ENCODE data around the gene RPL36AL. TPM values are rescaled to one million over a fixed set of nuclear protein-coding genes. Genes with fewer than 3 reads are reported as not detected.
A peak's percentile ranks its signal among the peaks of the same experiment; 100 is the strongest.

The RPL36AL gene
- total and polyA plus RNA-seq, 2 of the 4 experiments (the other 2 are of a cell fraction), result 129 to 313 TPM

DNA sequence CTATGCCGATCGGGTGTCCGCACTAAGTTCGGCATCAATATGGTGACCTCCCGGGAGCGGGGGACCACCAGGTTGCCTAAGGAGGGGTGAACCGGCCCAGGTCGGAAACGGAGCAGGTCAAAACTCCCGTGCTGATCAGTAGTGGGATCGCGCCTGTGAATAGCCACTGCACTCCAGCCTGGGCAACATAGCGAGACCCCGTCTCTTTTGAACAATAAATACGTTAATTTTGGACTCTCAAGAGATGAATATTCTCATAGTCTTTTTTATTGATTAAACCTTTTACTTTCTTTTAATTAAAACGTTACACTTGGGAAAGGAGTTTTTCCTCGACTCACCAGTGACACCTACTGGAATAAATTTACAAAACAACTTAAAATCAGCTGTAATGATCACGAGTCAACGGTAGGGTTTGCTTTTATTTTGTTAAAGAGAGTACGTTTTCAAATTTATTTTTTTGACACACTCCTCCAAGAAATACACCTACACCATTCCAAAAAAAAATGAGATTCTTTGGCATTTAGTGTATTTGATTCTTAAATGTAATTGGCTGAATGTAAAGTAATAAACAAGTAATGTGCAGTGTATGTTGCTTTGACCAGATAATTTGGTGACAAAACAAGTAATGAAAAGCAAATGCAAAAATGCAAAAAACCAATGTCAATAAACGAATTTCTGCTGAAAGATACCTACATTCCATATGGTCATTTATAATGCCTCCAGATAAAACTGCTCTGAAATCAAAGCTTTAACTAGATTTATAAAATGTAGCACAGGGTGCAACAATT lies 33.6 kb downstream of the RPL36AL start:
- Histone ChIP-seq H3K9me1 (ENCODE audit: insufficient read depth, low read length) (peaks cover 12% of the 10 kb centered on the region), H3K9ac (ENCODE audit: low read depth, low read length) (no peak overlapping the region; the same call in 1 of the 2 replicates)
- peak; percentile 82 for DNase-seq
- no peak for TF ChIP-seq POLR2A (IDR thresholded peaks at IDR 0.05; ENCODE audit: low read depth, low read length)
- TF ChIP-seq BHLHE40 (IDR thresholded peaks at IDR 0.05; ENCODE audit: low read depth, low read length), result peak; percentile 35; the same call in 1 of the 2 replicates
- TF ChIP-seq RAD21 (IDR thresholded peaks at IDR 0.05; ENCODE audit: low read length), result peak; percentile 49
- no peak; the same call in 1 of the 2 replicates for TF ChIP-seq MAZ (IDR thresholded peaks at IDR 0.05; ENCODE audit: borderline replicate concordance, low read depth, low read length)
- TF ChIP-seq, protein P1, sequence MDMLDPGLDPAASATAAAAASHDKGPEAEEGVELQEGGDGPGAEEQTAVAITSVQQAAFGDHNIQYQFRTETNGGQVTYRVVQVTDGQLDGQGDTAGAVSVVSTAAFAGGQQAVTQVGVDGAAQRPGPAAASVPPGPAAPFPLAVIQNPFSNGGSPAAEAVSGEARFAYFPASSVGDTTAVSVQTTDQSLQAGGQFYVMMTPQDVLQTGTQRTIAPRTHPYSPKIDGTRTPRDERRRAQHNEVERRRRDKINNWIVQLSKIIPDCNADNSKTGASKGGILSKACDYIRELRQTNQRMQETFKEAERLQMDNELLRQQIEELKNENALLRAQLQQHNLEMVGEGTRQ (IDR thresholded peaks at IDR 0.05; ENCODE audit: low read depth, low read length), result no peak
- TF ChIP-seq, protein P2, sequence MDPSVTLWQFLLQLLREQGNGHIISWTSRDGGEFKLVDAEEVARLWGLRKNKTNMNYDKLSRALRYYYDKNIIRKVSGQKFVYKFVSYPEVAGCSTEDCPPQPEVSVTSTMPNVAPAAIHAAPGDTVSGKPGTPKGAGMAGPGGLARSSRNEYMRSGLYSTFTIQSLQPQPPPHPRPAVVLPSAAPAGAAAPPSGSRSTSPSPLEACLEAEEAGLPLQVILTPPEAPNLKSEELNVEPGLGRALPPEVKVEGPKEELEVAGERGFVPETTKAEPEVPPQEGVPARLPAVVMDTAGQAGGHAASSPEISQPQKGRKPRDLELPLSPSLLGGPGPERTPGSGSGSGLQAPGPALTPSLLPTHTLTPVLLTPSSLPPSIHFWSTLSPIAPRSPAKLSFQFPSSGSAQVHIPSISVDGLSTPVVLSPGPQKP (IDR thresholded peaks at IDR 0.05; ENCODE audit: borderline replicate concordance, low read depth, low read length), result no peak
- no peak for TF ChIP-seq MXI1 (IDR thresholded peaks at IDR 0.05; ENCODE audit: borderline replicate concordance, low read depth, low read length)
- no peak for TF ChIP-seq NFE2L2 (IDR thresholded peaks at IDR 0.05; ENCODE audit: low read depth, low read length)
- TF ChIP-seq FOS (IDR thresholded peaks at IDR 0.05; ENCODE audit: low read depth, low read length), result peak; percentile 84
- TF ChIP-seq CHD1 (IDR thresholded peaks at IDR 0.05; ENCODE audit: low read depth, low read length), result no peak; the same call in 1 of the 2 replicates
- TF ChIP-seq MAFK (IDR thresholded peaks at IDR 0.05; ENCODE audit: low read depth, low read length), result no peak
- no peak for TF ChIP-seq CEBPB (IDR thresholded peaks at IDR 0.05; ENCODE audit: low read depth, low read length)
- TF ChIP-seq, protein P3, sequence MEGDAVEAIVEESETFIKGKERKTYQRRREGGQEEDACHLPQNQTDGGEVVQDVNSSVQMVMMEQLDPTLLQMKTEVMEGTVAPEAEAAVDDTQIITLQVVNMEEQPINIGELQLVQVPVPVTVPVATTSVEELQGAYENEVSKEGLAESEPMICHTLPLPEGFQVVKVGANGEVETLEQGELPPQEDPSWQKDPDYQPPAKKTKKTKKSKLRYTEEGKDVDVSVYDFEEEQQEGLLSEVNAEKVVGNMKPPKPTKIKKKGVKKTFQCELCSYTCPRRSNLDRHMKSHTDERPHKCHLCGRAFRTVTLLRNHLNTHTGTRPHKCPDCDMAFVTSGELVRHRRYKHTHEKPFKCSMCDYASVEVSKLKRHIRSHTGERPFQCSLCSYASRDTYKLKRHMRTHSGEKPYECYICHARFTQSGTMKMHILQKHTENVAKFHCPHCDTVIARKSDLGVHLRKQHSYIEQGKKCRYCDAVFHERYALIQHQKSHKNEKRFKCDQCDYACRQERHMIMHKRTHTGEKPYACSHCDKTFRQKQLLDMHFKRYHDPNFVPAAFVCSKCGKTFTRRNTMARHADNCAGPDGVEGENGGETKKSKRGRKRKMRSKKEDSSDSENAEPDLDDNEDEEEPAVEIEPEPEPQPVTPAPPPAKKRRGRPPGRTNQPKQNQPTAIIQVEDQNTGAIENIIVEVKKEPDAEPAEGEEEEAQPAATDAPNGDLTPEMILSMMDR (conservative IDR thresholded peaks at IDR 0.05; ENCODE audit: low read depth, low read length), result peak; percentile 99
- TF ChIP-seq RFX5 (IDR thresholded peaks at IDR 0.05; ENCODE audit: low read depth, low read length), result no peak

More for the DNA sequence above, 33.6 kb downstream of the RPL36AL start:
- BruUV-seq (replicated peaks), result no TSS peak
- ChIA-PET CTCF (interaction anchor here (1.0 to 2.0 kb wide), 2 partner anchors 12 to 21 kb away, joined by 3 to 7 read pairs; partner anchors contain the start of gene LRR1), POLR2A (ENCODE audit: unreplicated experiment) (interaction anchor here (0.6 to 1.0 kb wide), 2 partner anchors 8 to 276 kb away, joined by 4 read pairs; no protein-coding TSS in a partner anchor)
- H3K36me3 ChIP-seq (ENCODE audit: control insufficient read depth, insufficient read depth, low read length), result peaks cover 17% of the 10 kb centered on the region
- H2BK5ac ChIP-seq (ENCODE audit: low read depth, low read length, poor library complexity, severe bottlenecking), result peak overlapping the region; percentile 40
- no peak overlapping the region for H2AK5ac ChIP-seq (ENCODE audit: low read depth, low read length)
- no peak overlapping the region for H3K4ac ChIP-seq (ENCODE audit: low read depth, low read length)
- no peak overlapping the region for H2AK9ac ChIP-seq (replicated peaks; ENCODE audit: low read depth, low read length, poor library complexity)
- no peak overlapping the region for H2BK15ac ChIP-seq (ENCODE audit: low read depth, low read length)
- no peak overlapping the region for H4K5ac ChIP-seq (ENCODE audit: low read depth, low read length)
- H2BK120ac ChIP-seq (ENCODE audit: low read depth, low read length), result no peak overlapping the region
- no peak overlapping the region; a peak in 1 of 4 replicates for H4K8ac ChIP-seq (ENCODE audit: low read depth in 2 of 2, low read length in 2 of 2)
- peak overlapping the region; percentile 1; the same call in 1 of the 2 replicates for H3K4me2 ChIP-seq (ENCODE audit: low read depth, low read length)
- H3K23ac ChIP-seq (ENCODE audit: low read depth, low read length), result no peak overlapping the region
- H2BK20ac ChIP-seq (ENCODE audit: low read depth, low read length), result no peak overlapping the region
- no peak overlapping the region for H3K56ac ChIP-seq (ENCODE audit: extremely low read depth, insufficient read depth, low read length)
- no peak overlapping the region for H3K14ac ChIP-seq (replicated peaks; ENCODE audit: low read depth, low read length)
- no peak overlapping the region for H2AFZ ChIP-seq (replicated peaks; ENCODE audit: low read length, poor library complexity)
- peaks cover 6% of the 10 kb centered on the region for H3K4me1 ChIP-seq (ENCODE audit: control insufficient read depth, insufficient read depth, low read length)
- peak; percentile 64 for ATAC-seq (ENCODE audit: low read depth)
- peaks cover 13 to 41% of the 10 kb centered on the region in 2 experiments for H3K79me1 ChIP-seq (ENCODE audit: low read depth in 1 of 2, low read length in 2 of 2)
- no CpG with 5 or more reads among the region's 21 CpGs for WGBS, 2 experiments (ENCODE audit: extremely low coverage in 2 of 2, insufficient read length in 1 of 2)
- H3K18ac ChIP-seq (ENCODE audit: low read depth, low read length), result no peak overlapping the region
- H3K27me3 ChIP-seq (ENCODE audit: control insufficient read depth, insufficient read depth, low read length), result no peaks in the 10 kb centered on the region
- H3K4me3 ChIP-seq (ENCODE audit: insufficient read depth, low read depth, low read length), result peak overlapping the region; percentile 15; the same call in 1 of the 2 replicates
- in situ Hi-C loops (cut with MboI; ENCODE audit: low sequenced_read_pairs) (no loop called here), intact Hi-C loops (cut with micrococcal nuclease) (no loop called here), dilution Hi-C loops (cut with HindIII; ENCODE audit: low sequenced_read_pairs, unreplicated experiment) (no loop called here)
- no peak overlapping the region for H3K27ac ChIP-seq (ENCODE audit: insufficient read depth, low read length)
- peaks cover 40% of the 10 kb centered on the region for H4K20me1 ChIP-seq (ENCODE audit: insufficient read depth, low read length)
- no peak overlapping the region for H4K91ac ChIP-seq (ENCODE audit: insufficient read depth, low read depth, low read length)
- no peaks in the 10 kb centered on the region for H3K9me3 ChIP-seq (ENCODE audit: control insufficient read depth, insufficient read depth, low read length)
